ENCODE measurements around the gene ST8SIA4.

DNA sequence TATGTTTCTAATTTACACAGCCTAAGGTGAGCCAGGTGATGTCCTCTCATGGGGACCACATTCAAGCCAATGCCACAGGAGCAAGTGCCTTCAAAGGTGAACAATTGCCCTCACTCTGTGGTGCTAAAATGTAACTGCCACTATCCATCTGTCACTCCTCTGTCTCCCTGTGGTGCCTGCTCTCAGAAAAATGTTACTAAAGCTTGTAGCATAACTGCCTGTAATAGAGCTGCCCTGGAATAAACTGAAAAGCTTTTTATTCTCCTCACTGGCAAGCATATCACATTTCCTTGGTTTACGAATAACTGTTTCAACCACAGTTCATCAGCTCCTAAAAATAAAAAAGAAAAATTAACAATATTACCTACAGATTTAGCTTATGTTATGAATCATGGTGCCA is 142.4 kb downstream of the ST8SIA4 start:
- TF ChIP-seq, protein P1, sequence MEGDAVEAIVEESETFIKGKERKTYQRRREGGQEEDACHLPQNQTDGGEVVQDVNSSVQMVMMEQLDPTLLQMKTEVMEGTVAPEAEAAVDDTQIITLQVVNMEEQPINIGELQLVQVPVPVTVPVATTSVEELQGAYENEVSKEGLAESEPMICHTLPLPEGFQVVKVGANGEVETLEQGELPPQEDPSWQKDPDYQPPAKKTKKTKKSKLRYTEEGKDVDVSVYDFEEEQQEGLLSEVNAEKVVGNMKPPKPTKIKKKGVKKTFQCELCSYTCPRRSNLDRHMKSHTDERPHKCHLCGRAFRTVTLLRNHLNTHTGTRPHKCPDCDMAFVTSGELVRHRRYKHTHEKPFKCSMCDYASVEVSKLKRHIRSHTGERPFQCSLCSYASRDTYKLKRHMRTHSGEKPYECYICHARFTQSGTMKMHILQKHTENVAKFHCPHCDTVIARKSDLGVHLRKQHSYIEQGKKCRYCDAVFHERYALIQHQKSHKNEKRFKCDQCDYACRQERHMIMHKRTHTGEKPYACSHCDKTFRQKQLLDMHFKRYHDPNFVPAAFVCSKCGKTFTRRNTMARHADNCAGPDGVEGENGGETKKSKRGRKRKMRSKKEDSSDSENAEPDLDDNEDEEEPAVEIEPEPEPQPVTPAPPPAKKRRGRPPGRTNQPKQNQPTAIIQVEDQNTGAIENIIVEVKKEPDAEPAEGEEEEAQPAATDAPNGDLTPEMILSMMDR (IDR thresholded peaks at IDR 0.05; ENCODE audit: low read length) = no peak
- TF ChIP-seq EZH2 (IDR thresholded peaks at IDR 0.05; ENCODE audit: borderline replicate concordance, low read length) = no peak

All from OCI-LY1 (cell line).